Measurements from ENCODE around the gene CDH7.

The CDH7 gene

DNA sequence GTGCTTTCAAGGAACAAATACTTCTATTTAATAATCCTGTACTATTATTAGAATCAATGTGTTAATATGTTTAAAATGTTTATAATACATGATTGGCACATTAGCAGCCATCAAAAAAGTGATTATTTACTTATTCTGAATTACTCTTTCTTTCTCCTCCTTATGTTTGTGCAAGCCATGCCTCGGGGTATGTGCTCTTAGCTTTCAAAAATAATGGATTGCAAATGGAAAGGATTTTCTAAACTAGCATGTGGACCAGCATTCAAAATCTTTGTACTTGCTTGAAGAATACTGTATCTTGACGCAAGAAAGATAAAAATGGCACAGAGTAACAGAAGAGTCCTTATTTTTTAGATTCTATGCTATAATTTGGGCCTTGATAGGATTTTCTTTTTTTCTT lies 156.5 kb downstream of the CDH7 start:
- no peak for DNase-seq (ENCODE audit: low read depth in 2 of 2)

DNA sequence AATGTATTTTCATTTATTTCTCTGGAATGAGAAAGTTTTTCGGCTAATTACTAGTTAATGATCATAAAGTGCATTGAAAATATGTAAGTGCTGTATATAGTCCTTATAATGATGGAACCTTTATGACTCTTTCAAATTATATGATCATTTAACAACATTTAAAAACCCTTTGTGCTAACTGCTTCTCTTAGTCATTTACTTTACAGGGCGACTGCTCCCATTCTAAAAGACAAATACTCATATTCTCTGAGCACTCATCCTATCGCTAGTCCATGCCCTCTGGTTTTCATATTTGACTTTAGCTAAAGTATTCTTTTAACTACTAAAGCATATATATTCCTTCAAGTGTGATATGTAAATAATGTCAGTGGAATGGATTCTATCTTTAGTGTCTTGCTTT lies 168.2 kb downstream of the CDH7 start:
- no peak for DNase-seq (ENCODE audit: low read depth in 2 of 2)

- DNase-seq (ENCODE audit: low read depth in 2 of 2), result no peak
Measured at GRCh38 chr18:65919663-65920062, 168.9 kb downstream of the CDH7 start.

DNA sequence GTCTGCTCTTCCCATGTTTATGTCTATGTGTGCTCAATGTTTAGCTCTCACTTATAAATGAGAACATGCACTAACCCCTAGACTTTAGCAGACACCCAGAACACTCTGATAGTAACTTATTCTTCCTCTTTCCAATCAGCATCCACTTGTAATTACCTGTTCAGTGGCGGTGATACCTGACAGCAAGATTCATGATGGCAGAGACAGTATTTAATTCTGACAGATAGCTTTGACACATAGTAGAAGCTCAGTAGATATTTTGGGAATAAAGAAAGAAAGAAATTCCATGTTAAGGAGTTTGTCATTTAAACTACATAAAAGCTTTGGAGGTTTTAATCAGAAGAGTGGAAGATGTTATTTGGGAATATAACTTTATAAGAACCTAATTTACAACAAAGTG lies 171.3 kb downstream of the CDH7 start:
- DNase-seq (ENCODE audit: low read depth in 2 of 2), result no peak

DNA sequence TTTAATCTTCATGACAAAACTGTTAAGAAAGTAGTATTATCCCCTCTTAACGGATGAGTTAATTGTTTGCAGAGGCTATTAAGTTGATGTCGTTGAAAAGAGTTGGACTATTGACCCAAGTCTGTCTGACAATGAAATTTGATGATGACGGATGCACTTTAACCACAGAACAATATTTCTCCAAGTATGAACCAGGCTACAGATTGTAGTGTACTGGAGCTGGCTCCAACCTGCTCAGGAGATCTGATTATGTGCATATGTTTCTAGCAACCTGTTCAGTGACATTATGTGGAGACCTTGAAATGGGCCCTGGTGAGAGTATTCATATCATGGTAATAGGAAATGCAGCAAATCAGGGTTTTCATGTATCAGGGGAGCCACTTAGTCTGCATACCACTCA lies 174.1 kb downstream of the CDH7 start:
- no peak for DNase-seq (ENCODE audit: low read depth in 2 of 2)

DNA sequence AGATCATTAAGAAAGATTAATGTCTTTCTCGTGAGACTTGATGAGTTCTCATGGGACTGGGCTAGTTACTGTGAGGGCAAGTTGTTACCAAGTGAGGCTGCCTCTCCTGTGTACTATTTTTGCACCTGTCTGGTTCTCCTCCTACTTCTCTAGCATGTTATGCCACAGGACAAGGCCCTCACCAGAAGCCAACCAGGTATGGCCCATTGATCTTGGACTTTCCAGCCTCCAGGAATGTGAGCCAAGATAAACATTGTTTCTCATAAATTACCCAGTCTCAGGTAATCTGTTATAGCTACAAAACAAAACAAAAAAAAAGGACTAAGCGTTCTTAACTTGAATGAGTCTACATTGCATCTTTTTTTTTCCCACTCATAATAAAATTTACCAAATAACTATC lies 184.1 kb downstream of the CDH7 start:
- DNase-seq (ENCODE audit: low read depth in 2 of 2), result no peak

- DNase-seq (ENCODE audit: low read depth in 2 of 2), result no peak
Measured at GRCh38 chr18:65936678-65937077, 185.9 kb downstream of the CDH7 start.

DNA sequence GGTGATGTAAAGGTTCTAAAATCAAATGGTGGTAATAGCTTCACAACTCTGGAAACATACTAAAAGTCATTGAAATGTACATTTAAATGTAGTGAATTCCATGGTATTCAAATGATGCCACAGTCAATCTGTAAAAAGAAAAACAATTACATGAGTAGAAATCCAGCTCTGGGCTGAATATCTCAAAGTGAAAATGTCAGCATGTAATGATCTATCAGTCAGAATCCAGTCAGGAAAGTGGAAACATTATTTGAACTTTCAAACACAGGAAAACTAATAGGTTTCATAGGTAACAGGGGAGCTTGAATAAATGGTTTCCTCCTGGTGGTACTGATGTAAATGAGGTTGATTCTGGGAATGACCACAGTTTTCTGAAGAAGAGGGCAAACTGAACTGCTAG lies 186.4 kb downstream of the CDH7 start:
- no peak for DNase-seq (ENCODE audit: low read depth in 2 of 2)

DNA sequence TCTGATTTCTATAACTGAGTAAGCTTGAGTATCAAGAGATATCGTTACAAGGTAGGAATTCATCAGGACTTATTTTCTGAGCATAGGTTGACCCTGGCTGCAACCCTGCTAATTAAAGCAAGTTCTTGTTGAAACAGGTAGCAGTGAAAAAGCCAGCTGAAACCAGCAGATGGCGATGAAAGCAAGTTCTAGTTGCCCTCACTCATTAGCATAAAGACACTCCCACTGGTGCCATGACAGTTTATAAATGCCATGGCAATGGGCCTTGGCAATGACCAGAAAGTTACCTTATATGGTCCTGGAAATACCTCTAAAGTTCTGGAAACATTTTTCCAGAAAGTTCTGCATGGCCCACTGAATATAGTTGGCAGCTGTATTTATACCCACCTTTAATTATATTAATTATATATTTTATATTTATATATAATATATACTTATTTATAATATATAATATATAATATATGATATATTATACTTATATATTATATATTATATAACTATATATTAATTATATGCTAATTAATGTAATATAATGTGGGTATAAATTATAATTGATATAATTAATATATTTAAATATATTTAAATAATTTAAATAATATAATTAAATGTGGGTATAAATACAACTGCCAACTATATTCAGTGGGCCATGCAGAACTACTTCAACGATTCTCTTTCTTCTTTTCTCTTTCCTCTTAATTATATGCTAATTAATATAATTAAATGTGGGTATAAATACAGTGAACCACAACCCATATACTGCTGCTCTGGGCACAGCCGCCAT lies 188.0 kb downstream of the CDH7 start:
- DNase-seq (ENCODE audit: low read depth in 2 of 2), result no peak

Measured in stimulated activated CD8-positive, alpha-beta memory T cell treated with anti-CD3 and anti-CD28 coated beads, Interleukin-7, amount 100 ng/mL, for 4 hours (primary cell).